Measurements from ENCODE around the gene TNFRSF1A. TPM values are rescaled to one million over a fixed set of nuclear protein-coding genes. Genes with fewer than 3 reads are reported as not detected.
A peak's percentile ranks its signal among the peaks of the same experiment; 100 is the strongest.

The TNFRSF1A gene
- total RNA-seq, 1 experiment from 2014 or later: 59.9 TPM

DNA sequence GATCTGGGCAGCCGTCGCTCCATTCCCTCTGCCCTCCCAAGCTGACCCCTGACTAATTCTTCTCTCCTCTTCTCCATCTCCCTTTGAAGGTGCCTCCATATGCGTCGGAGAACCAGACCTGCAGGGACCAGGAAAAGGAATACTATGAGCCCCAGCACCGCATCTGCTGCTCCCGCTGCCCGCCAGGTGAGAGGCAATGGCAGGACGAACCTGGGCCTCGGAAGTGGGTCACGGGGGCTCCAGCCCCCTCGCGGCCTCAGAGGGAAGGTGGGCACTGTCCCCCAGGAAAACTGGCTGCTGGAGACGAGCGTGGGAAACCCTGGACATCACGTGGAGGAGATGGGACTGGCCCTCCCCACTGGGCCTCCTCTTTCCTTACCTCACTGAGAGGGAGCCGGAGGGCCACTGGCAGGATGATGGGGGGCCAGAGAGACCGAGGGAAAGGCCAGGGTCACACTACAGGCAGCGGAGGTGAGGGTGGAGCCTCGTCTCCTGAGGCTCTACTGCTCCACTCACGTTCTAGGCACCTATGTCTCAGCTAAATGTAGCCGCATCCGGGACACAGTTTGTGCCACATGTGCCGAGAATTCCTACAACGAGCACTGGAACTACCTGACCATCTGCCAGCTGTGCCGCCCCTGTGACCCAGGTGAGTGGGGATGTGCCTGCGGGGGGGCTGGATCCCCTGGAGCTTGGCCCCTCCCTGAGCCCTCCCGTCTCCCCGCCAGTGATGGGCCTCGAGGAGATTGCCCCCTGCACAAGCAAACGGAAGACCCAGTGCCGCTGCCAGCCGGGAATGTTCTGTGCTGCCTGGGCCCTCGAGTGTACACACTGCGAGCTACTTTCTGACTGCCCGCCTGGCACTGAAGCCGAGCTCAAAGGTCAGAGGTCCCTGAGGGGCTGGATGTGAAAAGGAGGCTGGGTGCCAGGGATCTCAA, 42.9 kb upstream of the TNFRSF1A start:
- no peaks in the 10 kb centered on the region; a peak in 2 of 5 replicates for H3K9me3 Mint-ChIP-seq
- H3K9ac ChIP-seq (ENCODE audit: extremely low read depth, insufficient read length, low read length): no peak overlapping the region
- TF ChIP-seq, protein P1, sequence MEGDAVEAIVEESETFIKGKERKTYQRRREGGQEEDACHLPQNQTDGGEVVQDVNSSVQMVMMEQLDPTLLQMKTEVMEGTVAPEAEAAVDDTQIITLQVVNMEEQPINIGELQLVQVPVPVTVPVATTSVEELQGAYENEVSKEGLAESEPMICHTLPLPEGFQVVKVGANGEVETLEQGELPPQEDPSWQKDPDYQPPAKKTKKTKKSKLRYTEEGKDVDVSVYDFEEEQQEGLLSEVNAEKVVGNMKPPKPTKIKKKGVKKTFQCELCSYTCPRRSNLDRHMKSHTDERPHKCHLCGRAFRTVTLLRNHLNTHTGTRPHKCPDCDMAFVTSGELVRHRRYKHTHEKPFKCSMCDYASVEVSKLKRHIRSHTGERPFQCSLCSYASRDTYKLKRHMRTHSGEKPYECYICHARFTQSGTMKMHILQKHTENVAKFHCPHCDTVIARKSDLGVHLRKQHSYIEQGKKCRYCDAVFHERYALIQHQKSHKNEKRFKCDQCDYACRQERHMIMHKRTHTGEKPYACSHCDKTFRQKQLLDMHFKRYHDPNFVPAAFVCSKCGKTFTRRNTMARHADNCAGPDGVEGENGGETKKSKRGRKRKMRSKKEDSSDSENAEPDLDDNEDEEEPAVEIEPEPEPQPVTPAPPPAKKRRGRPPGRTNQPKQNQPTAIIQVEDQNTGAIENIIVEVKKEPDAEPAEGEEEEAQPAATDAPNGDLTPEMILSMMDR (conservative IDR thresholded peaks at IDR 0.05): no peak
- H2BK120ac ChIP-seq (ENCODE audit: low read depth, low read length, poor library complexity, severe bottlenecking): no peak overlapping the region
- DNase-seq: peak; percentile 43
- no peaks in the 10 kb centered on the region for H3K79me1 ChIP-seq (ENCODE audit: insufficient read depth, low read depth, low read length, poor library complexity, severe bottlenecking)
- peak overlapping the region; percentile 11 for H3K18ac ChIP-seq (ENCODE audit: insufficient read length, low read depth, low read length)
- H2BK5ac ChIP-seq (ENCODE audit: insufficient read length, low read length): no peak overlapping the region
- H2BK20ac ChIP-seq (ENCODE audit: low read depth, low read length, poor library complexity, severe bottlenecking): no peak overlapping the region
- no peak overlapping the region for H3K56ac ChIP-seq (ENCODE audit: insufficient read length, low read depth, low read length)
- no peaks in the 10 kb centered on the region for H3K79me2 ChIP-seq (ENCODE audit: insufficient read depth, low read length)
- no peak overlapping the region for H3K27ac ChIP-seq (ENCODE audit: insufficient read length, low read depth, low read length)
- no peak overlapping the region for H3K4me3 Mint-ChIP-seq
- H3K36me3 Mint-ChIP-seq (ENCODE audit: insufficient read depth in 1 of 3, low read depth in 3 of 3): no peaks in the 10 kb centered on the region
- no peak overlapping the region for H4K8ac ChIP-seq (replicated peaks; ENCODE audit: insufficient read length, low read depth, low read length)
- H3K27me3 Mint-ChIP-seq (ENCODE audit: low read depth): peaks cover 34% of the 10 kb centered on the region
- no peak overlapping the region for H3K23ac ChIP-seq (ENCODE audit: insufficient read length, low read depth, low read length)
- H3K27me3 ChIP-seq (ENCODE audit: insufficient read depth, low read length): no peaks in the 10 kb centered on the region; the same call in 1 of the 2 replicates
- no CpG with 5 or more reads among the region's 36 CpGs for WGBS (ENCODE audit: extremely low coverage, insufficient read length, low lambda C conversion rate)
- H4K20me1 ChIP-seq (ENCODE audit: control insufficient read depth, insufficient read depth, insufficient read length): no peaks in the 10 kb centered on the region
- H3K23me2 ChIP-seq (ENCODE audit: insufficient read length, low read depth, low read length, poor library complexity, severe bottlenecking): no peaks in the 10 kb centered on the region
- no peak overlapping the region for H3K4me2 ChIP-seq (ENCODE audit: insufficient read depth, insufficient read length, low read length)
- peak overlapping the region in 1 of 3 experiments; percentile 36; a peak in 1 of 7 replicates for H3K27ac Mint-ChIP-seq
- H3K4me1 Mint-ChIP-seq: peaks cover 54 to 56% of the 10 kb centered on the region in 2 experiments
- no peak overlapping the region for H3T11ph ChIP-seq (ENCODE audit: low read length)
- H2BK15ac ChIP-seq (ENCODE audit: low read depth, low read length): no peak overlapping the region; the same call in 1 of the 2 replicates
- H4K5ac ChIP-seq (ENCODE audit: insufficient read length, low read depth, low read length): no peak overlapping the region
- peaks cover 8% of the 10 kb centered on the region for H3K4me1 ChIP-seq (ENCODE audit: insufficient read depth, low read length)
- H2AK5ac ChIP-seq (ENCODE audit: insufficient read length, low read length): no peak overlapping the region
- H3K4ac ChIP-seq (ENCODE audit: low read depth, low read length): no peak overlapping the region
- no peak overlapping the region; the same call in 1 of the 2 replicates for H3K14ac ChIP-seq (ENCODE audit: insufficient read depth, low read length)
- H2AFZ ChIP-seq (ENCODE audit: low read length): no peak overlapping the region
- H2BK12ac ChIP-seq (ENCODE audit: insufficient read length, low read depth, low read length): no peak overlapping the region
- H3K9me3 ChIP-seq (ENCODE audit: control insufficient read depth, low read depth, low read length): no peaks in the 10 kb centered on the region
- no peak overlapping the region for H4K91ac ChIP-seq (ENCODE audit: insufficient read length, low read depth, low read length)

All from H9 (cell line).